NK-92 (cell line): ENCODE measurements around the gene NDUFA3.
"Not testable (repeated sequence)": the region's sequence is repeated elsewhere in the genome, so short reads cannot be mapped to it uniquely, and the experiment has no call there.

Source experiments
- DNase-seq: peaks from one replicate; lab custom pipeline; 2025; ENCODE audit not compliant: unreplicated experiment; lab: John Stamatoyannopoulos, UW

NDUFA3 gene

GRCh38 chr19:54102421-54103169 lies at the start of gene NDUFA3:
Gene NDUFA3, plus strand, starts transcription at chr19:54102855. Its CDS starts 24 bp downstream, at chr19:54102879.
- peak; percentile 88 for DNase-seq

- DNase-seq: no peak
These were observed 40.0 kb upstream of the NDUFA3 start for GRCh38 chr19:54062643-54063042.

GRCh38 chr19:54063350-54064116 lies 39.1 kb upstream of the NDUFA3 start, which contains the start of gene VSTM1:
Gene VSTM1, minus strand, starts transcription at chr19:54063897. Its CDS starts 120 bp downstream, at chr19:54063777.
- DNase-seq: no peak

- DNase-seq: no peak
These were observed 33.2 kb upstream of the NDUFA3 start for GRCh38 chr19:54069470-54069869.

- no peak for DNase-seq
These were observed 28.8 kb upstream of the NDUFA3 start for GRCh38 chr19:54073829-54074228.

GRCh38 chr19:54074851-54075250 lies 27.8 kb upstream of the NDUFA3 start:
- DNase-seq: no peak

GRCh38 chr19:54077334-54077733 lies 25.3 kb upstream of the NDUFA3 start:
- no peak for DNase-seq

GRCh38 chr19:54081032-54081431 lies 21.6 kb upstream of the NDUFA3 start, which contains the start of gene TARM1:
Gene TARM1, minus strand, starts transcription at chr19:54081365. Its CDS starts 25 bp downstream, at chr19:54081340.
- no peak for DNase-seq

GRCh38 chr19:54084410-54084809 lies 18.2 kb upstream of the NDUFA3 start:
- no peak for DNase-seq

GRCh38 chr19:54094426-54095000 lies 8.1 kb upstream of the NDUFA3 start:
- DNase-seq: no peak

- DNase-seq: no peak
These were observed 7.4 kb upstream of the NDUFA3 start for GRCh38 chr19:54095136-54095858.

- DNase-seq: not testable (repeated sequence)
These were observed 6.6 kb upstream of the NDUFA3 start for GRCh38 chr19:54095859-54096616.

GRCh38 chr19:54096617-54097106 lies 6.0 kb upstream of the NDUFA3 start:
- no peak for DNase-seq

- DNase-seq: no peak
These were observed 3.3 kb upstream of the NDUFA3 start for GRCh38 chr19:54099190-54099902.

- DNase-seq: not testable (repeated sequence)
These were observed 2.8 kb upstream of the NDUFA3 start for GRCh38 chr19:54099903-54100255.

- DNase-seq: no peak
These were observed 2.1 kb upstream of the NDUFA3 start, which contains the start of gene OSCAR for GRCh38 chr19:54100561-54100960. Gene OSCAR, minus strand, starts transcription at chr19:54100803. Its CDS starts 11 bp downstream, at chr19:54100792.

- DNase-seq: no peak
These were observed 2.5 kb downstream of the NDUFA3 start for GRCh38 chr19:54104998-54105715.

GRCh38 chr19:54105796-54106195 lies 3.1 kb downstream of the NDUFA3 start:
- no peak for DNase-seq

GRCh38 chr19:54106716-54107115 lies 4.1 kb downstream of the NDUFA3 start:
- DNase-seq: no peak
